Right atrium auricular region (tissue), 2 donors: ENCODE data around the gene NFE2. TPM values are rescaled to one million over a fixed set of nuclear protein-coding genes. Genes with fewer than 3 reads are reported as not detected.
A peak's percentile ranks its signal among the peaks of the same experiment; 100 is the strongest.

ENCODE experiments used
- DNase-seq: peaks from one replicate; pipeline ENCODE4 v3.0.0-alpha.2; 2019; ENCODE audit warnings: low spot score
- H3K27ac ChIP-seq, 2 donors: fragments of 200-600 bp; sonication (generic); 1 replicate in 1 of 2; 2 replicates in 1 of 2; pipeline ENCODE4 v1.5.1; 2016 to 2019
- H3K27me3 ChIP-seq, 2 donors: fragments of 200-600 bp; sonication (generic); one replicate each; pipeline versions ENCODE4 v1.5.1 to v1.6.0; 2017 to 2019
- H3K36me3 ChIP-seq: fragments of 200-600 bp; sonication (generic); one replicate; pipeline ENCODE4 v1.5.1; 2016
- H3K4me1 ChIP-seq, 2 donors: fragments of 200-600 bp; sonication (generic); one replicate each; pipeline versions ENCODE4 v1.5.1 to v1.6.0; 2017 to 2019
- H3K4me3 ChIP-seq, 2 donors: fragments of 200-600 bp; sonication (generic); 1 replicate in 1 of 2; 2 replicates in 1 of 2; pipeline ENCODE4 v1.5.1; 2017 to 2019; ENCODE audit warnings: mild to moderate bottlenecking in 1 of 2, moderate library complexity in 1 of 2
- H3K9me3 ChIP-seq, 2 donors: fragments of 200-600 bp; sonication (generic); one replicate each; pipeline ENCODE4 v1.5.1; 2019
- total RNA-seq, 2 donors: library from RNA; depleted of rRNA; stranded (reverse); fragments of >200 nt; gene quantifications; one replicate each; pipeline ENCODE4 v1.1.0, GENCODE V29; 2016
- TF ChIP-seq, protein P1 (sequence below), 2 donors: fragments of 200-600 bp; sonication (generic); IDR thresholded peaks; one replicate each; pipeline ENCODE4 v1.5.1; 2019; ENCODE audit warnings: antibody characterized with exemption in 2 of 2

NFE2 gene
- total RNA-seq = 1 to 10 TPM; 1.1 to 2.9 TPM

DNA sequence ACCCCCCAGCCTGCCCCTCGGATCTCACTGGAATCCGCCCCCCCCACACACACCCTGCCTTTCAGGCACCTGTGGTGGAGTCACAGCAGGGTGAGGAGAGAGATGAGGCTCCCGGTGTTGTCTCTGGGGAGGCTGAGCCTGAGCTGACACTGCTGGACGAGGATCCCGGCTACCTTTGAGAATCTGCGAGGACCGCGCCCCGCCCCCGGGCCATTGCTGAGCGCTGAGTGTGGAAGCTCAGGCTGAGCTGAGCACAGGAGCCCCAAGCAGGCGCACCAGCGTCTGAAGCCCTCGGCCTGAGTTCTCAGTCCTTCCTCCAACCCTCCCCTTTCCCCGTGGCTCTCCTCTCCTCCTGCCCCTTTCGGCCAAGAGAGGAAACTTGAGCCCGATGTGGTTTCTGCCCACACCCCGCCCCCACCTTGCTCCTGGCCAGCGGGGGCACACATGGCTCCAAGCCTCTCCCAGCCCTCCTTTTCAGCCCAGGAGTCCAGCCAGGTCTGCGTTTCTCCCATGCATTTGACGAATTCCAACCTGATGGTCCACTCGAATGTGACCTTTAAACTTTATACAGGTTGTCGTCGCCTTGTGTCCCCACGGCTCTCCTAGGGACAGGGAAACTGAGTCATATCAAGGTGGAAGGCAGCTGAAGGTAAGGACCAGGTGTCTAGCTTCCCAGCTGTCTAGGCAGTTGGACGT, at the start of gene NFE2:
TSS of gene NFE2 (minus strand) at position 284 of the 696 bp plus-strand sequence. CDS start 5,767 bp downstream, outside the sequence.
- no peak for DNase-seq
- H3K9me3 ChIP-seq = no peaks in the 10 kb centered on the region
- no peak within 1 kb of the TSS for H3K27ac ChIP-seq
- H3K36me3 ChIP-seq = no peaks in the 10 kb centered on the region
- TF ChIP-seq, protein P1, sequence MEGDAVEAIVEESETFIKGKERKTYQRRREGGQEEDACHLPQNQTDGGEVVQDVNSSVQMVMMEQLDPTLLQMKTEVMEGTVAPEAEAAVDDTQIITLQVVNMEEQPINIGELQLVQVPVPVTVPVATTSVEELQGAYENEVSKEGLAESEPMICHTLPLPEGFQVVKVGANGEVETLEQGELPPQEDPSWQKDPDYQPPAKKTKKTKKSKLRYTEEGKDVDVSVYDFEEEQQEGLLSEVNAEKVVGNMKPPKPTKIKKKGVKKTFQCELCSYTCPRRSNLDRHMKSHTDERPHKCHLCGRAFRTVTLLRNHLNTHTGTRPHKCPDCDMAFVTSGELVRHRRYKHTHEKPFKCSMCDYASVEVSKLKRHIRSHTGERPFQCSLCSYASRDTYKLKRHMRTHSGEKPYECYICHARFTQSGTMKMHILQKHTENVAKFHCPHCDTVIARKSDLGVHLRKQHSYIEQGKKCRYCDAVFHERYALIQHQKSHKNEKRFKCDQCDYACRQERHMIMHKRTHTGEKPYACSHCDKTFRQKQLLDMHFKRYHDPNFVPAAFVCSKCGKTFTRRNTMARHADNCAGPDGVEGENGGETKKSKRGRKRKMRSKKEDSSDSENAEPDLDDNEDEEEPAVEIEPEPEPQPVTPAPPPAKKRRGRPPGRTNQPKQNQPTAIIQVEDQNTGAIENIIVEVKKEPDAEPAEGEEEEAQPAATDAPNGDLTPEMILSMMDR (IDR thresholded peaks at IDR 0.05) = no peak
- H3K27me3 ChIP-seq = no peaks in the 10 kb centered on the region
- peak within 1 kb of the TSS in 1 of 2 donors; percentile 34 for H3K4me3 ChIP-seq
- peaks cover 0 to 17% of the 10 kb centered on the region in 2 donors for H3K4me1 ChIP-seq

DNA sequence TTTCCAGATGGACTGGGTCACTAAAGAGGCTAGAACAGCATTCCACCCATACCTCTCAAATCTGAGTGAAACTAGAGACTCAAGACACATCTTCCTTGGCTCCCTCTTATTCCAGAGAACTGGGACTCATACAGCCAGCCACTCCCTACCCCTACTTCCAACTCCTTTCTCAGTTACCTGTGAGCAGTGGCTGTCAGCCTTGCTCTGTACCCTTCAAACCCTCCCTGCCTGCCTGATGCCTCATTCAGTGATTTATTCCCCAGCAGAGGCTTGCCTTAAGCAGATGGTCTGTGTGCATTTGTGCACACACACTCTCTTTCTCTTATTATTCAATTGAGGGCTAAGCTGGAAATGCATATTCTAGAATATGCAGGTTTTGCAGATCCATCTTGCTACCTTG, 48.9 kb upstream of the NFE2 start:
- DNase-seq = no peak
- H3K27ac ChIP-seq = no peak overlapping the region
- TF ChIP-seq, protein P1 (IDR thresholded peaks at IDR 0.05) = no peak
- H3K4me1 ChIP-seq = peaks cover 0 to 18% of the 10 kb centered on the region in 2 donors
- H3K36me3 ChIP-seq = peaks cover 64% of the 10 kb centered on the region
- no peaks in the 10 kb centered on the region for H3K27me3 ChIP-seq
- H3K4me3 ChIP-seq = no peak overlapping the region
- H3K9me3 ChIP-seq = no peaks in the 10 kb centered on the region

DNA sequence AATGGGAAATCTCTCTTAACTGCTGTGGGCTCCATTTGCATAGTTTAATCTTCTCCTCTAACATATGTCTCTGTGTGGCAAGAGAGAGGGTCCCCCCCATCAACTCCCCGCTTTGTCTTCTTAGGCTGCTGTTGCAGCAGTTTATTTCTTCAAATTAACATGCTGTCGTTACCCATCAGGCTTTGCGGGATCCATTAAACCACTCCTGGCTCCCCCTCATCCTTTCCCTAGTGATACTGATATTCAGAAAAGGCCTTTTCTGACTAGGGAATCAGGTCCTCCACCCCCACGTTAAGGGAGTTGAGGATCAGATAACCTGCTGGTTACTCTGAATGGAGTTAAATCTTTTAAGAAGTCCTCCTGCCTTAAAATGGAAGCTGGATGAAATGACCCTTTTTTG, 48.2 kb upstream of the NFE2 start:
- Histone ChIP-seq H3K9me3 (no peaks in the 10 kb centered on the region), H3K4me1 (peaks cover 0 to 18% of the 10 kb centered on the region in 2 donors), H3K27me3 (no peaks in the 10 kb centered on the region), H3K36me3 (peaks cover 71% of the 10 kb centered on the region), H3K27ac (no peak overlapping the region), H3K4me3 (no peak overlapping the region)
- DNase-seq = no peak
- TF ChIP-seq, protein P1 (IDR thresholded peaks at IDR 0.05) = no peak

DNA sequence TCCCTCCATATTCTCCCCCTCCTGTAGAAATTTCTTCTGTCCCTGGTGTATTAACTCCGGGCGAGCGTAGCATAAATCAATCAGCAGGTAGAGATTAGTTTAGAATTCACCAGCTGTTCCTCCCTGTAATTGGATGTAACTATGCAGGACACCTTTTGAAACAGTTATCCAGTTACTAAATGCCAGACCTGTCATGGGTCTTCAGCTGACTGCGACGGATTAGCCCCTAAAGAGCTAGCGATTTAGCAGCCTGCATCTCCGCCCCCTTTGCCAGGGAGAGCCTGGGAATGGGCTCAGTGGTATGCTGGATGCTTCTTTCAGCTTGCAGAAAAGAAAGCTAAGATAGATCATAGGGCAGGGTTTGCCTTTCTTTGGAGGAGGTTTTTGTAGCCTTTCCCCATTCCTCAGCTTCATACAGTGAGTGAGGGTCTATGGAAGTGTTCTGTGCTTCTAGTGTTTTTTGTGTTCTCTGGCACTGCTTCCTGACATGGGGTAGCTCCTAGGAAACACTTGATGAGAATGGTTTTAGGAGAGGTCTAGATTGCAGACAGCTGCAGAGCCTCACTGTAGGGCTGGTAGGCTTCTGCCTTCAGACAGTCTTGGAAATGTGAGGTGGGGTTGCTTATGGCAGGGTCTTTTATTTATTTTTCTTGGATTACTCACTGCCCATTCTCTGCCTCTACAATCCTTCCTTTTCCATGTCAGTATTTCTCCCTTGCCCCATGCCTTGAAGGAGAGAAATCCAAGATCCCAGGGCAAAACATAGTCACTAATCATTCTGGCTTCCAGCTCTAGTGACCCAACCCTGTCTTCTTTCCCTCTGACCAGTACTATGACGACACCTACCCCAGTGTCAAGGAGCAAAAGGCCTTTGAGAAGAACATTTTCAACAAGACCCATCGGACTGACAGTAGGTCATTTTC, 40.8 kb upstream of the NFE2 start:
- Histone ChIP-seq H3K36me3 (peaks cover 60% of the 10 kb centered on the region), H3K27ac (no peak overlapping the region), H3K4me1 (peaks cover 0 to 25% of the 10 kb centered on the region in 2 donors), H3K4me3 (no peak overlapping the region), H3K9me3 (no peaks in the 10 kb centered on the region), H3K27me3 (no peaks in the 10 kb centered on the region)
- TF ChIP-seq, protein P1 (IDR thresholded peaks at IDR 0.05) = no peak
- DNase-seq = no peak

DNA sequence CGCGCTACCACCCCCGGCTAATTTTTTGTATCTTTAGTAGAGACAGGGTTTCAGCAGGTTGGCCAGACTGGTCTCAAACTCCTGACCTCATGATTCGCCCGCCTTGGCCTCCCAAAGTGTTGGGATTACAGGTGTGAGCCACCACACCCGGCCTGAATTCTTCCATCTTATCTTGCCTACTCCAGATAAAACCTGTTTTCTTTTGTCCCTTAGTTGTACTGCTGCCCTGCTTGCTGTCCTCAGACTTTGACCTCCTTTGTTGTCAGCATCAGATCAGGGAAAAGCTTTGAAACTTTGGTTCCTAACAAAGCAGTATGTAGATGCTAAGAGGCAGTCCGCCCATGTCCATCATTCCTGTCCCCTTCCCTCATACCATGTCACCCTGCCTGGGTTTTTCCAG, 40.0 kb upstream of the NFE2 start:
- H3K27ac ChIP-seq = no peak overlapping the region
- no peaks in the 10 kb centered on the region for H3K9me3 ChIP-seq
- H3K4me1 ChIP-seq = peaks cover 0 to 28% of the 10 kb centered on the region in 2 donors
- H3K4me3 ChIP-seq = no peak overlapping the region
- TF ChIP-seq, protein P1 (IDR thresholded peaks at IDR 0.05) = no peak
- peaks cover 55% of the 10 kb centered on the region for H3K36me3 ChIP-seq
- DNase-seq = no peak
- H3K27me3 ChIP-seq = no peaks in the 10 kb centered on the region
